IMR-90 (cell line): ENCODE results near the gene NEURL1B. TPM values are rescaled to one million over a fixed set of nuclear protein-coding genes. Genes with fewer than 3 reads are reported as not detected.

ENCODE experiments used
- ATAC-seq: fragments of 200-7000 bp; cut with Tn5 transposase; 2 replicates; pipeline ENCODE4 v1.9.1; 2020; ENCODE audit warnings: low read depth, mild to moderate bottlenecking, moderate library complexity
- BruUV-seq: library from RNA; stranded (reverse); fragments of 400-500 nt; replicated peaks from 2 replicates; lab custom pipeline; 2021; lab: Mats Ljungman, UMichigan
- CTCF ChIA-PET: fragments of 300-600 bp; formaldehyde crosslinking; extraction: SDS; loops from one replicate; lab custom pipeline; 2021; ENCODE audit warnings: antibody characterized with exemption; lab: Yijun Ruan, JAX
- POLR2A ChIA-PET: fragments of 300-600 bp; sonication (Branson Sonifier 250); formaldehyde crosslinking; loops from one replicate; lab custom pipeline; 2022; ENCODE audit warnings: antibody characterized with exemption; ENCODE audit not compliant: unreplicated experiment; lab: Charles Lee
- DNase-seq: peaks from one replicate; pipeline ENCODE4 v3.0.0; 2013
- H2AFZ ChIP-seq: replicated peaks from 2 replicates; pipeline ENCODE3; 2013; ENCODE audit warnings: low read length, mild to moderate bottlenecking; ENCODE audit not compliant: poor library complexity
- H2AK5ac ChIP-seq: 2 replicates; pipeline ENCODE4 v1.6.1; 2013; ENCODE audit warnings: low read depth, low read length, inconsistent platforms
- H2AK9ac ChIP-seq: replicated peaks from 2 replicates; pipeline ENCODE3; 2013; ENCODE audit warnings: mild to moderate bottlenecking, low read depth, low read length, moderate library complexity; ENCODE audit not compliant: poor library complexity
- H2BK120ac ChIP-seq: 2 replicates; pipeline ENCODE4 v1.6.1; 2013; ENCODE audit warnings: low read depth, low read length, inconsistent platforms
- H2BK15ac ChIP-seq: 3 replicates; pipeline ENCODE4 v1.6.1; 2013; ENCODE audit warnings: low read depth, low read length, inconsistent platforms
- H2BK20ac ChIP-seq: 2 replicates; pipeline ENCODE4 v1.6.1; 2013; ENCODE audit warnings: low read depth, mild to moderate bottlenecking, inconsistent platforms, low read length, moderate library complexity
- H2BK5ac ChIP-seq: 2 replicates; pipeline ENCODE4 v1.6.1; 2013; ENCODE audit warnings: mild to moderate bottlenecking, low read depth, low read length, inconsistent platforms; ENCODE audit not compliant: poor library complexity, severe bottlenecking
- H3K14ac ChIP-seq: replicated peaks from 2 replicates; pipeline ENCODE4 v1.6.1; 2013; ENCODE audit warnings: low read depth, low read length, inconsistent platforms
- H3K18ac ChIP-seq: 2 replicates; pipeline ENCODE4 v1.6.1; 2013; ENCODE audit warnings: low read depth, low read length, control low read depth
- H3K23ac ChIP-seq: 2 replicates; pipeline ENCODE4 v1.6.1; 2013; ENCODE audit warnings: low read depth, low read length, inconsistent platforms
- H3K27ac ChIP-seq: 2 replicates; pipeline ENCODE4 v1.5.1; 2013; ENCODE audit warnings: mild to moderate bottlenecking, control low read depth, low read length; ENCODE audit not compliant: insufficient read depth
- H3K27me3 ChIP-seq: 2 replicates; pipeline ENCODE4 v1.6.1; 2013; ENCODE audit warnings: low read length; ENCODE audit not compliant: control insufficient read depth, insufficient read depth
- H3K36me3 ChIP-seq: 2 replicates; pipeline ENCODE4 v1.6.1; 2013; ENCODE audit warnings: low read length, mixed read lengths; ENCODE audit not compliant: control insufficient read depth, insufficient read depth
- H3K4ac ChIP-seq: 2 replicates; pipeline ENCODE4 v1.6.1; 2013; ENCODE audit warnings: low read depth, low read length, inconsistent platforms
- H3K4me1 ChIP-seq: 2 replicates; pipeline ENCODE4 v1.6.1; 2013; ENCODE audit warnings: low read length, mixed read lengths; ENCODE audit not compliant: control insufficient read depth, insufficient read depth
- H3K4me2 ChIP-seq: 2 replicates; pipeline ENCODE4 v1.6.1; 2013; ENCODE audit warnings: low read depth, mild to moderate bottlenecking, control low read depth, low read length, moderate library complexity
- H3K4me3 ChIP-seq: 2 replicates; pipeline ENCODE4 v1.5.1; 2013; ENCODE audit warnings: low read depth, mild to moderate bottlenecking, control low read depth, low read length, moderate library complexity; ENCODE audit not compliant: insufficient read depth
- H3K56ac ChIP-seq: 2 replicates; pipeline ENCODE4 v1.6.1; 2013; ENCODE audit warnings: low read length, inconsistent platforms; ENCODE audit not compliant: insufficient read depth; ENCODE audit errors: extremely low read depth
- H3K79me1 ChIP-seq, 2 experiments: 2 replicates each; pipeline ENCODE4 v1.6.1; 2013; ENCODE audit warnings: low read length in 2 of 2, inconsistent platforms in 1 of 2, low read depth in 1 of 2
- H3K9ac ChIP-seq: 2 replicates; pipeline ENCODE4 v1.6.1; 2013; ENCODE audit warnings: low read depth, low read length, control low read depth
- H3K9me1 ChIP-seq: 2 replicates; pipeline ENCODE4 v1.6.1; 2013; ENCODE audit warnings: low read length, inconsistent platforms; ENCODE audit not compliant: insufficient read depth
- H3K9me3 ChIP-seq: 2 replicates; pipeline ENCODE4 v1.6.1; 2013; ENCODE audit warnings: low read length; ENCODE audit not compliant: control insufficient read depth, insufficient read depth
- H4K20me1 ChIP-seq: 2 replicates; pipeline ENCODE4 v1.6.1; 2013; ENCODE audit warnings: low read length, inconsistent platforms; ENCODE audit not compliant: insufficient read depth
- H4K5ac ChIP-seq: 2 replicates; pipeline ENCODE4 v1.6.1; 2013; ENCODE audit warnings: mild to moderate bottlenecking, low read depth, low read length, control low read depth
- H4K8ac ChIP-seq, 2 experiments: 2 replicates each; pipeline ENCODE4 v1.6.1; 2013; ENCODE audit warnings: low read depth in 2 of 2, low read length in 2 of 2, control low read depth in 1 of 2, inconsistent platforms in 1 of 2
- H4K91ac ChIP-seq: 2 replicates; pipeline ENCODE4 v1.6.1; 2013; ENCODE audit warnings: low read depth, low read length, inconsistent platforms; ENCODE audit not compliant: insufficient read depth
- BHLHE40 ChIP-seq: fragments of 150-350 bp; IDR thresholded peaks from 2 replicates; pipeline ENCODE4 v1.6.1; 2016; ENCODE audit warnings: mild to moderate bottlenecking, low read depth, low read length
- CEBPB ChIP-seq: IDR thresholded peaks from 2 replicates; pipeline ENCODE4 v1.6.1; 2012; ENCODE audit warnings: low read depth, low read length, improper control_type of control experiment
- CHD1 ChIP-seq: IDR thresholded peaks from 2 replicates; pipeline ENCODE4 v1.6.1; 2012; ENCODE audit warnings: low read depth, low read length, improper control_type of control experiment
- FOS ChIP-seq: fragments of 150-350 bp; IDR thresholded peaks from 2 replicates; pipeline ENCODE4 v1.6.1; 2016; ENCODE audit warnings: low read depth, low read length
- MAFK ChIP-seq: IDR thresholded peaks from 2 replicates; pipeline ENCODE4 v1.6.1; 2012; ENCODE audit warnings: low read depth, low read length, improper control_type of control experiment
- MAZ ChIP-seq: IDR thresholded peaks from 2 replicates; pipeline ENCODE4 v1.6.1; 2012; ENCODE audit warnings: low read depth, mild to moderate bottlenecking, low read length, improper control_type of control experiment, moderate library complexity, borderline replicate concordance
- MXI1 ChIP-seq: IDR thresholded peaks from 2 replicates; pipeline ENCODE4 v1.6.1; 2012; ENCODE audit warnings: low read depth, mild to moderate bottlenecking, low read length, moderate library complexity, borderline replicate concordance
- NFE2L2 ChIP-seq: fragments of 150-350 bp; IDR thresholded peaks from 2 replicates; pipeline ENCODE4 v1.6.1; 2016; ENCODE audit warnings: low read depth, mild to moderate bottlenecking, low read length
- POLR2A ChIP-seq: IDR thresholded peaks from 2 replicates; pipeline ENCODE4 v1.6.1; 2012; ENCODE audit warnings: mild to moderate bottlenecking, low read depth, low read length
- RAD21 ChIP-seq: IDR thresholded peaks from 2 replicates; pipeline ENCODE4 v1.6.1; 2012; ENCODE audit warnings: low read length, improper control_type of control experiment
- RCOR1 ChIP-seq: IDR thresholded peaks from 2 replicates; pipeline ENCODE4 v1.6.1; 2012; ENCODE audit warnings: mild to moderate bottlenecking, low read length, improper control_type of control experiment; ENCODE audit not compliant: insufficient replicate concordance
- RFX5 ChIP-seq: IDR thresholded peaks from 2 replicates; pipeline ENCODE4 v1.8.0; 2012; ENCODE audit warnings: low read depth, mild to moderate bottlenecking, low read length, moderate library complexity
- SMC3 ChIP-seq: fragments of 150-350 bp; IDR thresholded peaks from 2 replicates; pipeline ENCODE4 v1.6.1; 2016; ENCODE audit warnings: low read depth, mild to moderate bottlenecking, antibody characterized with exemption, low read length, moderate library complexity
- WGBS, 2 experiments: methylation state at CpG; one replicate each; pipeline versions ENCODE4 v1.1.5 to v1.1.7; 2013; ENCODE audit warnings: missing lambda C conversion rate in 2 of 2; ENCODE audit not compliant: insufficient read length in 1 of 2; ENCODE audit errors: extremely low coverage in 2 of 2; 5-methylcytosine and 5-hydroxymethylcytosine counted together
- dilution Hi-C: fragments of 300-500 bp; cut with HindIII; formaldehyde crosslinking; loops from one replicate; pipeline ENCODE4 v1.14.3; 2018; ENCODE audit warnings: low sequenced_read_pairs; ENCODE audit not compliant: unreplicated experiment
- in situ Hi-C: fragments of 300-500 bp; cut with MboI; formaldehyde crosslinking; loops from 3 replicates; pipeline ENCODE4 v1.14.3; 2019; ENCODE audit warnings: low sequenced_read_pairs, inconsistent platforms, mixed read lengths
- intact Hi-C: fragments of 100-400 bp; cut with micrococcal nuclease; formaldehyde crosslinking; loops from 2 replicates; pipeline ENCODE4 v1.10.0; 2022
- polyA plus RNA-seq, 3 experiments: library from polyadenylated mRNA; depleted of rRNA; stranded (reverse); fragments of >200 nt; gene quantifications; 2 replicates each; pipeline ENCODE4 v1.2.3, GENCODE V29; 2012; ENCODE audit warnings: low replicate concordance in 1 of 3
- total RNA-seq: library from RNA; depleted of rRNA; stranded (reverse); fragments of >200 nt; gene quantifications from 2 replicates; pipeline ENCODE4 v1.2.3, GENCODE V29; 2012
- TF ChIP-seq, protein P1 (sequence below): fragments of 150-350 bp; IDR thresholded peaks from 2 replicates; pipeline ENCODE4 v1.6.1; 2016; ENCODE audit warnings: low read depth, mild to moderate bottlenecking, low read length, moderate library complexity, borderline replicate concordance
- TF ChIP-seq, protein P2 (sequence below): conservative IDR thresholded peaks from 2 replicates; pipeline ENCODE4 v1.5.1; 2012; ENCODE audit warnings: mild to moderate bottlenecking, low read depth, low read length, improper control_type of control experiment
- TF ChIP-seq, protein P3 (sequence below): fragments of 150-350 bp; IDR thresholded peaks from 2 replicates; pipeline ENCODE4 v1.6.1; 2017; ENCODE audit warnings: mild to moderate bottlenecking, antibody characterized with exemption, low read length, low read depth

NEURL1B gene
- total and polyA plus RNA-seq, 2 of the 4 experiments (the other 2 are of a cell fraction), result 1.8 to 2.8 TPM

DNA sequence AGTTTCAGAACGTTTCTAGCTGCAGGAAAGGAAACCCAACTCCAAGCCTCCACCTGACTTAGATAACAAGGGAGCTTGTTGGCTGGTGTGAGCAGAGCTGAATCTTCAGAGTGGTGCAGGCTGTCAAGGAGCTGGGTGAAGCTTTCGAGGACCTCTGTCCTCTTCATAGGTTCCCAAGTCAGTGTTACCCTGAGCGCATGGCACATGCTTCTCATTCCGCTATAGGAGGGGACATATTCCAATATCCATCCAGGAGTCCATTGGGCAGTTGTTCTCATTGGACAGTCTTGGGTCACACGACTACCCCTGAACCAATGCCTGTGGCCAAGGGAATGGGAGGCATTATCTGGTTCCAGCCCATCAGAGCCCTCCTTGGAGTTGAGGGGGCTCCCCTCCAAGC lies 79.6 kb downstream of the NEURL1B start:
- Histone ChIP-seq H2BK20ac (no peak overlapping the region), H3K9me3 (no peaks in the 10 kb centered on the region), H3K4me1 (peaks cover 8% of the 10 kb centered on the region), H3K56ac (no peak overlapping the region), H4K5ac (no peak overlapping the region), H2AFZ (no peak overlapping the region), H3K18ac (no peak overlapping the region), H3K27ac (no peak overlapping the region), H2AK9ac (no peak overlapping the region), H2BK120ac (no peak overlapping the region), H2BK15ac (no peak overlapping the region), H3K4me3 (no peak overlapping the region), H4K91ac (no peak overlapping the region), H3K9ac (no peak overlapping the region), H4K8ac (no peak overlapping the region), H3K14ac (no peak overlapping the region), H2AK5ac (no peak overlapping the region; the same call in 1 of the 2 replicates), H3K27me3 (peaks cover 3% of the 10 kb centered on the region; the same call in 1 of the 2 replicates), H3K4ac (no peak overlapping the region), H3K9me1 (peaks cover 3% of the 10 kb centered on the region; the same call in 1 of the 2 replicates), H3K4me2 (no peak overlapping the region), H3K79me1 (peaks cover 0 to 5% of the 10 kb centered on the region in 2 experiments; a peak in 2 of 4 replicates), H2BK5ac (no peak overlapping the region), H4K20me1 (no peaks in the 10 kb centered on the region), H3K23ac (no peak overlapping the region), H3K36me3 (no peaks in the 10 kb centered on the region)
- DNase-seq (no peak), ATAC-seq (no peak)
- dilution Hi-C loops, result no loop called here
- in situ Hi-C loops, result loop anchor here (25.0 kb wide), 1 partner anchor 867 kb away; no protein-coding TSS in a partner anchor
- no CpG with 5 or more reads among the region's 5 CpGs for WGBS, 2 experiments
- TF ChIP-seq BHLHE40 (no peak), RAD21 (no peak), MAFK (no peak), CEBPB (no peak), POLR2A (no peak), RFX5 (no peak), MXI1 (no peak), RCOR1 (no peak), NFE2L2 (no peak), SMC3 (no peak), CHD1 (no peak), FOS (no peak), MAZ (no peak)
- TF ChIP-seq, protein P1, sequence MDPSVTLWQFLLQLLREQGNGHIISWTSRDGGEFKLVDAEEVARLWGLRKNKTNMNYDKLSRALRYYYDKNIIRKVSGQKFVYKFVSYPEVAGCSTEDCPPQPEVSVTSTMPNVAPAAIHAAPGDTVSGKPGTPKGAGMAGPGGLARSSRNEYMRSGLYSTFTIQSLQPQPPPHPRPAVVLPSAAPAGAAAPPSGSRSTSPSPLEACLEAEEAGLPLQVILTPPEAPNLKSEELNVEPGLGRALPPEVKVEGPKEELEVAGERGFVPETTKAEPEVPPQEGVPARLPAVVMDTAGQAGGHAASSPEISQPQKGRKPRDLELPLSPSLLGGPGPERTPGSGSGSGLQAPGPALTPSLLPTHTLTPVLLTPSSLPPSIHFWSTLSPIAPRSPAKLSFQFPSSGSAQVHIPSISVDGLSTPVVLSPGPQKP, result no peak
- TF ChIP-seq, protein P2, sequence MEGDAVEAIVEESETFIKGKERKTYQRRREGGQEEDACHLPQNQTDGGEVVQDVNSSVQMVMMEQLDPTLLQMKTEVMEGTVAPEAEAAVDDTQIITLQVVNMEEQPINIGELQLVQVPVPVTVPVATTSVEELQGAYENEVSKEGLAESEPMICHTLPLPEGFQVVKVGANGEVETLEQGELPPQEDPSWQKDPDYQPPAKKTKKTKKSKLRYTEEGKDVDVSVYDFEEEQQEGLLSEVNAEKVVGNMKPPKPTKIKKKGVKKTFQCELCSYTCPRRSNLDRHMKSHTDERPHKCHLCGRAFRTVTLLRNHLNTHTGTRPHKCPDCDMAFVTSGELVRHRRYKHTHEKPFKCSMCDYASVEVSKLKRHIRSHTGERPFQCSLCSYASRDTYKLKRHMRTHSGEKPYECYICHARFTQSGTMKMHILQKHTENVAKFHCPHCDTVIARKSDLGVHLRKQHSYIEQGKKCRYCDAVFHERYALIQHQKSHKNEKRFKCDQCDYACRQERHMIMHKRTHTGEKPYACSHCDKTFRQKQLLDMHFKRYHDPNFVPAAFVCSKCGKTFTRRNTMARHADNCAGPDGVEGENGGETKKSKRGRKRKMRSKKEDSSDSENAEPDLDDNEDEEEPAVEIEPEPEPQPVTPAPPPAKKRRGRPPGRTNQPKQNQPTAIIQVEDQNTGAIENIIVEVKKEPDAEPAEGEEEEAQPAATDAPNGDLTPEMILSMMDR, result no peak
- TF ChIP-seq, protein P3, sequence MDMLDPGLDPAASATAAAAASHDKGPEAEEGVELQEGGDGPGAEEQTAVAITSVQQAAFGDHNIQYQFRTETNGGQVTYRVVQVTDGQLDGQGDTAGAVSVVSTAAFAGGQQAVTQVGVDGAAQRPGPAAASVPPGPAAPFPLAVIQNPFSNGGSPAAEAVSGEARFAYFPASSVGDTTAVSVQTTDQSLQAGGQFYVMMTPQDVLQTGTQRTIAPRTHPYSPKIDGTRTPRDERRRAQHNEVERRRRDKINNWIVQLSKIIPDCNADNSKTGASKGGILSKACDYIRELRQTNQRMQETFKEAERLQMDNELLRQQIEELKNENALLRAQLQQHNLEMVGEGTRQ, result no peak
- BruUV-seq, result no TSS peak
- intact Hi-C loops, result no loop called here
- CTCF ChIA-PET, result no interaction called here
- POLR2A ChIA-PET, result no interaction called here
